NCI-H446 (cell line): ENCODE measurements around the gene HOOK2.

Experiments used
- DNase-seq, 2 experiments: peaks; one replicate each; lab custom pipeline; 2025; lab: John Stamatoyannopoulos, UW

HOOK2 gene

GRCh38 chr19:12783291-12783848, 8.0 kb upstream of the HOOK2 start:
- DNase-seq, result no peak

- DNase-seq, result peak in 1 of 2 experiments; percentile 47
These were observed 7.3 kb upstream of the HOOK2 start for GRCh38 chr19:12782424-12783290.

GRCh38 chr19:12782174-12782423, 6.7 kb upstream of the HOOK2 start:
- no peak for DNase-seq

- peak in 1 of 2 experiments; percentile 50 for DNase-seq
These were observed 4.0 kb upstream of the HOOK2 start for GRCh38 chr19:12779162-12779993.

GRCh38 chr19:12778905-12779161, 3.5 kb upstream of the HOOK2 start:
- no peak for DNase-seq

GRCh38 chr19:12778017-12778904, 2.9 kb upstream of the HOOK2 start:
- peak; percentile 63 to 85 for DNase-seq

- peak; percentile 69 to 87 for DNase-seq
These were observed 2.1 kb upstream of the HOOK2 start for GRCh38 chr19:12777217-12778016.

- DNase-seq, result no peak
These were observed 1.8 kb downstream of the HOOK2 start for GRCh38 chr19:12773571-12773970.

GRCh38 chr19:12772323-12772722, 3.0 kb downstream of the HOOK2 start:
- DNase-seq, result no peak

- no peak for DNase-seq
These were observed 4.4 kb downstream of the HOOK2 start for GRCh38 chr19:12770922-12771321.

- DNase-seq, result no peak
These were observed 5.7 kb downstream of the HOOK2 start for GRCh38 chr19:12769689-12770088.

GRCh38 chr19:12767666-12768065, 7.7 kb downstream of the HOOK2 start:
- DNase-seq, result no peak

- DNase-seq, result no peak
These were observed 8.2 kb downstream of the HOOK2 start for GRCh38 chr19:12767150-12767549.

GRCh38 chr19:12766051-12766521, 9.3 kb downstream of the HOOK2 start:
- peak; percentile 64 to 82 for DNase-seq

GRCh38 chr19:12764698-12765097, 10.7 kb downstream of the HOOK2 start:
- no peak for DNase-seq

GRCh38 chr19:12763100-12763499, 12.3 kb downstream of the HOOK2 start:
- no peak for DNase-seq

GRCh38 chr19:12759686-12760085, 15.7 kb downstream of the HOOK2 start:
- no peak for DNase-seq

- peak in 1 of 2 experiments; percentile 60 for DNase-seq
These were observed 17.6 kb downstream of the HOOK2 start for GRCh38 chr19:12757544-12758274.

GRCh38 chr19:12756150-12756883, 19.0 kb downstream of the HOOK2 start:
- DNase-seq, result no peak
